ENCODE data around the gene ZFYVE28. TPM values are rescaled to one million over a fixed set of nuclear protein-coding genes. Genes with fewer than 3 reads are reported as not detected.
A peak's percentile ranks its signal among the peaks of the same experiment; 100 is the strongest.

Gene ZFYVE28
- total RNA-seq, 2 donors from 2014 or later, result 5.7 to 16.8 TPM

- WGBS, 2 donors, result 80 to 84% methylated on average over 1 to 9 of the region's 9 CpGs
- intact Hi-C loops (cut with DNase I), result no loop called here
Observed at GRCh38 chr4:2290488-2290887, 128.0 kb downstream of the ZFYVE28 start.

GRCh38 chr4:2289955-2290333 is 128.5 kb downstream of the ZFYVE28 start:
- intact Hi-C loops (cut with DNase I), result no loop called here
- WGBS, 2 donors, result 87 to 91% methylated on average over 8 to 10 of the region's 11 CpGs
- no peak for TF ChIP-seq POLR2A (IDR thresholded peaks at IDR 0.05)
- TF ChIP-seq CTCF (IDR thresholded peaks at IDR 0.05), result no peak
- no peak overlapping the region for H3K4me3 ChIP-seq
- H3K27ac ChIP-seq, result no peak overlapping the region
- no peaks in the 10 kb centered on the region for H3K4me1 ChIP-seq
- no peak for ATAC-seq
- H3K27me3 ChIP-seq, result no peaks in the 10 kb centered on the region
- H3K9me3 ChIP-seq, result no peaks in the 10 kb centered on the region
- H3K36me3 ChIP-seq (replicated peaks in 1 of 2; ENCODE audit: insufficient read depth in 1 of 2, low read depth in 2 of 2), result no peaks in the 10 kb centered on the region
- DNase-seq, result no peak

More at GRCh38 chr4:2290488-2290887, 128.0 kb downstream of the ZFYVE28 start:
- Histone ChIP-seq H3K27ac (no peak overlapping the region), H3K4me3 (no peak overlapping the region), H3K27me3 (no peaks in the 10 kb centered on the region), H3K36me3 (replicated peaks in 1 of 2; ENCODE audit: insufficient read depth in 1 of 2, low read depth in 2 of 2) (no peaks in the 10 kb centered on the region), H3K4me1 (no peaks in the 10 kb centered on the region), H3K9me3 (no peaks in the 10 kb centered on the region)
- ATAC-seq (no peak), DNase-seq (no peak)
- TF ChIP-seq POLR2A (IDR thresholded peaks at IDR 0.05) (no peak), CTCF (IDR thresholded peaks at IDR 0.05) (no peak)

GRCh38 chr4:2289311-2289954 is 129.0 kb downstream of the ZFYVE28 start:
- Histone ChIP-seq H3K4me1 (no peaks in the 10 kb centered on the region), H3K27ac (no peak overlapping the region), H3K36me3 (replicated peaks in 1 of 2; ENCODE audit: insufficient read depth in 1 of 2, low read depth in 2 of 2) (no peaks in the 10 kb centered on the region), H3K9me3 (no peaks in the 10 kb centered on the region), H3K27me3 (no peaks in the 10 kb centered on the region), H3K4me3 (no peak overlapping the region)
- ATAC-seq (no peak), DNase-seq (peak in 1 of 4 donors; percentile 10)
- no peak for TF ChIP-seq POLR2A (IDR thresholded peaks at IDR 0.05)
- TF ChIP-seq CTCF (IDR thresholded peaks at IDR 0.05), result no peak
- intact Hi-C loops (cut with DNase I), result no loop called here
- WGBS, 2 donors, result 92 to 94% methylated on average over 4 to 14 of the region's 14 CpGs

- TF ChIP-seq POLR2A (IDR thresholded peaks at IDR 0.05) (no peak), CTCF (IDR thresholded peaks at IDR 0.05) (no peak)
- Histone ChIP-seq H3K4me1 (no peaks in the 10 kb centered on the region), H3K27me3 (no peaks in the 10 kb centered on the region), H3K4me3 (no peak overlapping the region), H3K9me3 (no peaks in the 10 kb centered on the region), H3K36me3 (replicated peaks in 1 of 2; ENCODE audit: insufficient read depth in 1 of 2, low read depth in 2 of 2) (no peaks in the 10 kb centered on the region), H3K27ac (no peak overlapping the region)
- no peak for ATAC-seq
- peak in 1 of 4 donors; percentile 2 for DNase-seq
- intact Hi-C loops (cut with DNase I), result no loop called here
- 86 to 87% methylated on average over 3 to 10 of the region's 10 CpGs for WGBS, 2 donors
Observed at GRCh38 chr4:2288051-2288541, 130.3 kb downstream of the ZFYVE28 start.

- Histone ChIP-seq H3K36me3 (replicated peaks in 1 of 2; ENCODE audit: insufficient read depth in 1 of 2, low read depth in 2 of 2) (no peaks in the 10 kb centered on the region), H3K4me1 (no peaks in the 10 kb centered on the region), H3K27me3 (no peaks in the 10 kb centered on the region), H3K4me3 (no peak overlapping the region), H3K9me3 (no peaks in the 10 kb centered on the region), H3K27ac (no peak overlapping the region)
- WGBS, 2 donors, result 77 to 91% methylated on average over 5 to 9 of the region's 9 CpGs
- ATAC-seq, result no peak
- TF ChIP-seq POLR2A (IDR thresholded peaks at IDR 0.05) (no peak), CTCF (IDR thresholded peaks at IDR 0.05) (no peak)
- intact Hi-C loops (cut with DNase I), result no loop called here
- DNase-seq, result peak in 1 of 4 donors; percentile 3
Observed at GRCh38 chr4:2287594-2287915, 130.9 kb downstream of the ZFYVE28 start.

All from body of pancreas (tissue), 4 donors.